Measurements from ENCODE around the gene PDS5B.

The PDS5B gene

DNA sequence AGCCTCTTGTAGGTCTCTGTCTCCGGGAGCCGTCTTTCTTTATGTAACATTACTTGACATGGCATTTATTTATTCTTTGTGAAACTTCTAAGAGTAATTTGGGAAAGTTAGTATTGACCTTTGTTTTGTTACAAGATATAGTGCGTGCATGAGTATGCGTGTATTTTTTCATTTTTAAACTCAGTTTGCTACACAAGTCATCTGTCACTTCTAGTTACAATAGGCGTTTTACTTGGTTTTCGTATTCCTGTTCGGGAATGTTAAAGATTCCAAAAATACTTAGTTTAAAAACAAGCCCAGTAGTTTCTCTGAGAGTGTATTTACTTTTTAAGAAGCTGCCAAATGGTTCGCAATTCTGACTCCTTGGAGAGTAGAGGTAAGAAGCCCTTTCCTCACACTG is 3.2 kb downstream of the PDS5B start:
- no peak for DNase-seq

DNA sequence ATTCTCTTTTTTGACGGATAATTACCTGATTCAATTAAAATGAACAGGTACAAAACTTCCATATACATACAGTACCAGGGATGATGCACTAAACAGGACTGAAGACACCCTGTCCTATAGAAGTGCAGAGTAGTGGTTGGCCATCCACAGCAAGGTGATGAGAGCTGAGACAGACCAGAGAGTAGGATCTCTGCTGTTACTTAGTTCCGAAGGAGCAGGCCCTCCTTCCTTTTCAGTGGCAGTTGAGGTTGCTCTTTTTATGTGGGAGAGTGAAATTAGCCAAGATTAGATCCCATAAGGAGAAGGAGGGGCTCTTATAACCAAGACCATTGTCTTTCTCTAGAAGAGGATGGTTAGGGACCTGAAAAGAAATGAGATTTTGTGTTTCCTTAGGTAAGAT is 4.0 kb downstream of the PDS5B start:
- DNase-seq, result no peak

DNA sequence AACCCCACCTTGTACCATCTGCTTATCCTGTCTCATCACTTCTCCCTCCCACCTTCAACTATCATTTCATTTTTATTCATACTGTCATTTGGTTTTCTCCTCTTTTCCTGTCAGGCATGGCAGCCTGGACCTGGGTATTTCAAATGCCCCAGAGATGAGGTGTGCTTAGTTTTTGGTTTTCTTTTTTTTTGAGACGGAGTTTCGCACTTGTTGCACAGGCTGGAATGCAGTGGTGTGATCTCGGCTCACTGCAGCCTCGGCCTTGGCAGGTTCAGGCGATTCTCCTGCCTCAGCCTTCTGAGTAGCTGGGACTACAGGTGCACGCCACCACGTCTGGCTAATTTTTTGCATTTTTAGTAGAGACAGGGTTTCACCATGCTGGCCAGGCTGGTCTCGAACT is 5.8 kb downstream of the PDS5B start:
- DNase-seq, result no peak

DNA sequence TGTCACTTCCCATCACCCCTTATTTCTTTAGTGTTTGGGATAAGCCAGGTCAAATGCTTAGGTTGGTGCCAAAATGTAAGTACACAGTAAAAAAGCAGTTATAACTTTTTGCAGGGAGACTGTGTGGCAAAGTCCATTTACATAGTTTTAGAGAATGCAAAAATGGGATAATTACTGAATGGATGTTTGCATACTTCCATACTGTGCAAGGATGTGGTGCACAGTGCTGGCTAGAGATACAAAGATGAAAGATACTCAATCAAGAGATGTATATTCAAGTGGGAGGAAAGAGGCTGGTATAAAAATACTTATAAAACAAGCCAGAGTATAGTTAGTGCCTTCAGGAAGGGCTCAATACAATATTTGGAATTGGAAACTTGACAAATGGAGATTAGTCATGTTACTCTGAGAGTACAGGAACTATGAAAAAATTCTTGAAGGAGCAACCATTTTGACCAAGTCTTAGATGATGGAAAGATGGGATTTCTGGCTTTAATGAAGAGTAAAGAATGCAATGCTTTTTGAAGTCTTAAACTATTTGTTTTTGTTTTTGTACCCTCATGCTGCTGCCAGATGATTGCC is 8.0 kb downstream of the PDS5B start:
- DNase-seq, result no peak

DNA sequence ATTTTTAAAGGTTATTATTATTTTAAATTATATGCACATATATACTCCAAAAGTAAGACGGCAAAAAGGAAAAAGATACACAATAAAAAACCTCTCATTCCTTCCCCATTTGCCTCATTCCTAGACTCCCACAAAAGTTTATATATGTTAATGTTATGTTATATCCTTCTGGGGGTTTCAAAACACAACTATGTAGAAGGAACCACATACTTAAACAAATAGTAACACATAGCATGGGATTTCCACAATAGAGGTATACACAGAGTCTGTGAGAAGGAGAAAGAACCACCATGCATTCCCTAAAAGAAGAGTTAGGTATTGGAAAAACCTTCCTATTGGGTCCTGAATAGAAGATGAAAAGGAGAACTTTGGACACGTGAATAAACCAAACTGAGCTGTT is 9.1 kb downstream of the PDS5B start:
- no peak for DNase-seq

DNA sequence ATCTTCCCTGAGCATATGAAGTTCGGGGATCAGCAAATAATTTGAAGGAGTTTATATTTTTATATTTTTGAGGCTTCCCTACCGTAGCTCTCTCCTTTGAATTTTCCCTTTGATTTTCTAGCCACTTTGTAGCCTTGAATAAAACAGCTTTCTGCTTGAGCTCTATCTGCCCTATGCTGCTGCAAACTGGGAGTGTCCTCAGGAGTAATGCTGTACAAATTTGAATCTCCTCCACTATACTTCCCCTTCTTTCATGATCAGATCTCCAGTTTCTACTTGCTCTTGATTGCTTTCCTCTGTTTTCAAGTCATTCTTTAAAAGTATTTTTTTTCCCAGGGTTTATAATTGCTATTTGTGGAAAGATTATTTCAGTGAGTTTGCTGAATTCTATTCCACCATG is 14.6 kb downstream of the PDS5B start:
- DNase-seq, result no peak

DNA sequence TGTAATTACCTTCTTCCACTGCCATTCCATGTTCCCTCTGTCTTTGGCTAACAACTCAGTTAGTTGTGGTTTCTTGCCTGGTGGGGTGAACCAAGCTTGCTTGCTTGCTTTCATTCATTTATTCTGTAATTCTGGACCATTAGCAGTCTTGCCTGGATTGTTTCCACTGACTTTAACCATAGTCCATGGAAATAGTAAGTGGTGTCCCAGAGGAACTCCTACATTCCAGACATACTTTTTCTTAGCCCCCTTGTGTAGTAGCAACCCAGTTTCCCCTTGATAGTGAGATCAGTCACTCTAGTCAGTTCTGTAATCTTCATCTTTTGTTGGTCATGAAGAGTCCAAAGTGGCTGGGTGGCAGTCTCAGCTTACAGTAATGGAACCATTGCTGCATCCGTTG is 23.2 kb downstream of the PDS5B start:
- no peak for DNase-seq

DNA sequence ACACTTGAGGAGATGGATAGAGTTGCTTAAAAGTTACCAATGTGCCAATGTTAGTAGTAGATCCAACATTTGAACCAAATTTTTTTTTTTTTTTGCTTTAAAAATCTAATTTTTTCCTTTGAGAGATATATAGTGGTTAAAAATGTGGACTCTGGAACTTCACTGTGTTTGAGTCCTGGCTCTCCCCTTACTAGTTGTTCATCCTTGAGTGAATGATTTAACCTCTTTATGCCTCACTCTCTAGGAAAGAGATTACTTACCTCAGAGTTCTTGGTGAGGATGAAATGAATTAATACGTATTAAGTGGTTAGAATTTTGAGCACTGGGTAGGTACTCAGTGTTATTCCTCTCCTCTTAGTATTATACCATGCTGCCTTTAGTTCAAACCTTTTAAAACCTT is 24.3 kb downstream of the PDS5B start:
- DNase-seq, result no peak

DNA sequence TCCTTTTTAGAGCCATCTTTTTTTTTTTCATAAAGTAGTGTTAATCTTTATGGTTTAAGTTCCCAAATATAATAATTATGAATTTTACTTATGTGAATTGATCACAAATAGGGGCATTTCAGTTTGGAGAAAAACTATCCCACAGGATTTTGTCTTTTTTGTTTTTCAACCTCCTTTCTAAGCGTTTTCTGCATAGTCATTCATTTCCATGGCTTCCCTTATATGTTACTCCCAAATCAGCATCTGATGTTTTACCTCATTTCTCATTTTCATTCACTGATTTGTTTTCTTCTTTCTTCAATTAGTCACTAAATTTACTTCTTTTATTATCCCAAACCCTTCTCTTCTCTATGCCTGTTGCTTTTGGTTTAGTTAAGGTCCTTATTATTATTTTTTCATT is 24.7 kb downstream of the PDS5B start:
- no peak for DNase-seq

DNA sequence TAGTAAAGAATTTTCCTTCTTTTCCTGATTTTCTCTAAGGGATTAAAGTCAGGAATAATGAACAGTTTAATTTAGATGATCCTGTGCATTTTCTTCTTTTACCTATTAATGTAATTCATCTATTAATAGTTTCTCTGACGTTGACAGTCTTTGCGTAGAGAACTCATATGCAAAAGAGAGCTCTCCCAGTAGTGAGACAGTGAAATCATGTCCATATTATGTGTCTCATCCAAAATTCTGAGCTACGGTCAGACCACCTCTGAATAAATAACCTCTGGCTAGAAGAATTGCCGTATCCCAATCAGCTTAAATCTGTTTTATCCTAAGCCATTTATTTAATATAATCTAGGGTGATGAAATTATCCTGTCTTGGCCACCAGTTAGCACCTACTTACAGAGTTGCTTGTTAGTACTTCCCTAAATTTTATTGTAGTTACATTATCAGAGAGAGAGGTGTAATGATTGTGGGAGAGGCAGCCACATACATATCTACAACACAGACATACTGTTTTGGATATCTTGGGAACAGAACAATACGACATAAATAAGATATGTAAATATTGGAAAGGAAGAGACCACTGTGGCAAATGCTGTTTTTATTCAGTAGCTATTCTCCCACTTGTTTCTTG is 30.7 kb downstream of the PDS5B start:
- no peak for DNase-seq

DNA sequence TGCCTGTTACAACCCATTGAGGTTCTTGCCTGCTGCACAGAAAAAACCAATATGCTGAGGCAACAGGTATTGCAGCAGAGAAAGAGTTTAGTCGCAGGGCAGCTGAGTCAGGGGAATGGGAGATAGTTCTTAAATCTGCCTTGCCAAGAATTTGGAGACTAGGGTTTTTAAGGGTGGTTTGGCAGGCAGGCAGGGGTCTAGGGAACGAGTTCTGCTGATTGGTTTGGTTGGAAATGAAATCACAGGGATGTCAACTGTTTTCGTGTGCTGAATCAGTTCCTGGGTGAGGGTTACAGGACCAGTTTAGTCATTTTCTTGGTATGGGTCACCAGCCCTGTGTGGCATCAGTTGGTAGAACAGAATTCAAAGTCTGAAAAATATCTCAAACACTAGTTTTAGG is 36.6 kb downstream of the PDS5B start:
- DNase-seq, result peak; percentile 44

DNA sequence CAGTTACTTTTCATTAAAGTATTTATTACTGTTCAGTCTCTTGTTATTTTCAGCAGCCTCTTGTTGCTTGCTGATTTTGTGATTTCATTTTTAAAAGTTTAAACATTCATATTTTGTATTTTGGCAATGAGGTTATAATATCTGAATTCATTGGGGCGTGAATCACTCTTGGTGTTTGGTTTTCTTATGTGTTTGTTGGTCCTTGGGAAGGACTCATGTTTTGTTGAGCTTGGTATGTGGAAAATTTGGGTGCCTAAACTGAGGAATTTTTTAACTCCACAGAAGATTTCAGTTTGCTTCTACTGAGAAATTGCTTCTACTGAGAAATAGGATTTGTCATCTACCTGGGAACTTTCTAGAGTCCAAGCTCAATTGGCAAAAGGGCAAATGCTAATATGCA is 38.2 kb downstream of the PDS5B start:
- no peak for DNase-seq

DNA sequence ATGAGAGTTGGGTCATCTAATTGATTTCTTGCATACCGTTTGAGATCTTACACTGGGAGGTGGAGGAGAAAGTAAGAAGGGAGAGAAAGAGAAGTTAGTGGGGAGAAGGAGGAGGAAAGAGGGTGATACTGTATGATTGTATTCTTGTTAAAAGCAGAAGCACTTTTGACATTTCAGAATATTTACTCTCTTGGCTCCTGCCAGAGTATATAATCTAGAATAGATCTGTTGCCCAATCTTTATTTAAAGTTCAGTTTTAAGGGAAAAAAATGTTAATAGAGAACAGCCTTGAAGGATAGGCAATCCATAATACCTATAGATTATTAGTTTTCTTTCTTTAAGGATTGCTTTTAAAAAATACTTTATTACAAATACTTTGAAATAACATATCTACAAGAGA is 41.5 kb downstream of the PDS5B start:
- DNase-seq, result no peak

DNA sequence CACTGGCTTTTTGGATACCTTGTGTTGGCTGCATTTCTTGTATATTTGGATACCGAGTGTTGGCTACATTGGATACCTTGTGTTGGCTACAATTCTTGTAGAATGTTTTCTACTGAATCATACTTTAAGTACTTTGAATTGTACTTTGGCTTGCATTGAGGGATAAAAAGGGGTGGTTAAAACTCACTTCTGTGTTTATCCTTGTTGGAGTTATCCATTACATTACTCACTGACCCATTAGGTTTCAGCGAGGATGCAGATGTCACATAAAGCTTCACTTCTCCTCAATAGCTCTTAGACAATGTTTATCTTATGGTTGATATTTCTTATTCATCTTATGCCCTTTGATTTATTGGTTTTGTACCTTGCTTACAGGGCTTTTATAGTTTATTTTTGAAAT is 43.1 kb downstream of the PDS5B start:
- DNase-seq, result no peak

DNA sequence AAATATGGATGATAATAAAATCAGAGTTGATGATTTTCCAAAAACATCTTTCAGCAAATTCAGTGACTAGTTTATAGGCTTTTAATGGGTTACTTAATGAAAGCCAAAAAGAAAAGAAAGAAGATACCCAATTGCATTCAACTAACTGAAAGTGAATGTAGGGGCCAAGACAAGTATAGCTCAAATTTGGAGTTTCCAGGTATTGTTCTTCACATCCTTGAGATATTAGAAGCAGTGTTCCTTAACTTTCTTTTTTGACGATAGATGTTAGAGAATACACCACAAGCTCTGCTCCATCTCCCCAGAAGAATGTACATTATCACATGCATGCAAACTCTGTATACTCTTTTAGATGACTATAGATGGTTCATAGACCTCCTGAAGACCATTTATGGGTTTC is 43.6 kb downstream of the PDS5B start:
- DNase-seq, result no peak

DNA sequence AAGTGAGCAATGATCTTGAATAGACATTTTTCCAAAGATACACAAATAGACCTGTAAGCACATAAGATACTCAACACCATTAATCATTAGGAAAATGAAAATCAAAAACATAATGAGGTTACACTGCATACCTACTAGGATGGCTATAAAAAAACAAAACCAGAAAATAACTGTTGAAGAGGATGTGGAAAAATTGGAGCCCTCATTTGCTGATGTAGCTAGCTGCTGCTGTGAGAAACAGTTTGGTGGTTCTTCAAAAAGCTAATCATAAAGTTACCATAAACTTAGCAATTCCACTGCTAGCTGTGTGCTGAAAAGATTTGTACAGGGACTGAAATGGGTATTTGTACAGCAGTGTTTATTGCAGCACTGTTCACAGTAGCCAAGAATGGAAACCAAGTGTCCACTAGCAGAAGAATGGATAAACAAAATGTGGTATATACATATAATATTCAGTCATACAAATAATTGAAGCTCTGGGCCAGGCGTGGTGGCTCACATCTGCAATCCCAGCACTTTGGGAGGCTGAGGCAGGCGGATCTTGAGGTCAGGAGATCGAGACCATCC is 46.2 kb downstream of the PDS5B start:
- no peak for DNase-seq

DNA sequence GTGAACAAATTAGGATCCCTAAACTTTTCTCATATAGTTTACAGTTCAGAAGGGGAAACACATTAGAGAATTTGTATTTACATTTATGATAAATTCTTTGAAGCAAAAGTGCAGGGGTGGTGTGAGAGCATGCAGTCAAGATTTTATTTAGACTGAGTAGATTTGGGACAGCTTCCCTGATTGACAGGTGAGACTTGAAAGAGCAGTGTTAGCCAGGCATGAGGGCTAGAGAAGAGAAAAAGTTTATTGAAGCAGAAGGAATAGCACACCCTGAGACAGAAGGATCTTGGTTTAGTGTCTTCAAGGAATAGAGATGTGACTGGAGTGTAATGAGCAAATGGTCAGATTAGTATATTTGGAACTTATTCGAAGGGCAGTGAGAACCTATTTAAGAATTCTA is 50.5 kb downstream of the PDS5B start:
- DNase-seq, result no peak

DNA sequence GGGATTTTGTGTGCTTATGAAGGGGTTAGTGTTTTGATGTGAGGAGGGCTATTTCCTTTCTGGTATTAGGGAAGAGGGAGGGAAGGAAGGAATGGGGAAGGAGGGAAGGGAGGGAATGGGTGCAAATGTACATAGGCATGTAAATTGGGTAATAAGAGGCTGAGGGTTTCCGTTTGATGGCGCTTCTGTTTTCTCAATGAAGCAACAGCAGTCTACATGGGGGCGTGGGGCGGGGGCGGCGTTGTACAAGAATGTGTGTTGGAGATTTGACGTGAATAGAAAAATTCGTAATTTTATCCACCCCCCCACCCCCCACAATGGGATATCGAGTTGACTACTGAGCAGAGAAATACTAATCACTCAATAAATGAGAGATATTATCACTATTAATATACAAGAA is 52.5 kb downstream of the PDS5B start:
- no peak for DNase-seq

DNA sequence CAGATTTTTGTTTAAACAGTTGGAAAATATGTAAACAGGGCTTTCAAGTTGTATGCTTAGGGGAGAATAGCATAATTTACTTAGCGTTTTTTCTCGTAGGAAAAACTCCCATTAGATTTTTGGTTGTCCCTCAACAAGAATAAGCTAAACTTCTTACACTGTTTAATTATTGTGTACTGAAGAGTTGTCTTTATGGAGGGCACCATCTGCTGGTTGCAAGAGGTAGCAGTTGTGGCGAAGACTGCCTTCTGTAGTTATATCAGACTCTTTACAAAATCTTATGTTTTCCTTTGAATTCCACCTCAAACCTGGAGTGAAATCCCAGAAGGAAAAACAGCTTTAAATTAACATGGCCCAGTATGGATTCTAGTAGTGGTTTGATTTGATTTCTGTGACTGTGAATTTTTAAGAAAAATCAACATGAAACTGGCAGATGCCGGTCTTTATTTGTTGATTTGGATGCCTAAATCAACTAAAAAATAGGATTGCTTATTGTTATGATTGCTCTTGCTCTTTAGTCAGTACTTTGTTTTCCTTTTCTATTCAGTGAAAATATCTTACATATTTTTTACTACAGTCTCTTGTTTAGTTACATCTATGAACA is 53.4 kb downstream of the PDS5B start:
- peak; percentile 58 for DNase-seq

DNA sequence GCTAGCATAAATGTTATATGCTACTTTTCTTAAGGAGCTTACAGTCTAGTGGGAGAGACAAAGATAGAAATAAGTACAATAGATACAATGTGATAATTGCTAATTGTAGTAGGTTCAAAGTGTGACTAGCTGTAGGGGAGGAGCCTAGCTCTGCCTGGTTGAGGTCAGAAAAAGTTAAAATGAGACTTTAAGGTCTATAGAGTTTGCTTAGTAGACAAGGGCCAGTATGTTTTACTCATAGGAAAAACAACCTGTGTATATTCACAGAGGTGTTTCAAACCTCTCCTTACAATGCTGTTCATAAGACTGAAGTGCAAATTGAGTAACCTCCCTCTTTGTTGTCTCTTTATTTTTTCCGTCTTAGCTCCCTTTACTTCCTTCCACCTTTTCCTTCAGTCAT is 56.1 kb downstream of the PDS5B start:
- peak; percentile 20 for DNase-seq

DNA sequence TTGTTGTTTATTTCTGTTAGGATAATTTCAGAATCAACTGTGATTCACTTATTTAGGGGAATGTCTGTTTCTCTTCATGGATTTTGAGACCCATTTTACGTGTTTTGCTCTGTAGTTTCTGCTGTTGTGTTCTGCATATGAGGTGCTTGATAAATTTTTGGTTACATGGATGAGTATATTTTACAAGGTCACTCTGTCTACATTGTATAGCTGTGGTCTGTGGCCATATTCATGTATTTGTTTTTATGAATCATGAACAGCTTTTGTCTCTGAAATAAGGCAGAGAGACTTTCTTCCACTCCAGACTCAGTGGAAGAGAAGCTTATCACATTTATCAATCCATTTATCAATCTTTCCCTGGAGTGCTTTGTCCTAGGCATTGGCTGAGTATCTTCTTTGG is 56.6 kb downstream of the PDS5B start:
- DNase-seq, result peak; percentile 23

DNA sequence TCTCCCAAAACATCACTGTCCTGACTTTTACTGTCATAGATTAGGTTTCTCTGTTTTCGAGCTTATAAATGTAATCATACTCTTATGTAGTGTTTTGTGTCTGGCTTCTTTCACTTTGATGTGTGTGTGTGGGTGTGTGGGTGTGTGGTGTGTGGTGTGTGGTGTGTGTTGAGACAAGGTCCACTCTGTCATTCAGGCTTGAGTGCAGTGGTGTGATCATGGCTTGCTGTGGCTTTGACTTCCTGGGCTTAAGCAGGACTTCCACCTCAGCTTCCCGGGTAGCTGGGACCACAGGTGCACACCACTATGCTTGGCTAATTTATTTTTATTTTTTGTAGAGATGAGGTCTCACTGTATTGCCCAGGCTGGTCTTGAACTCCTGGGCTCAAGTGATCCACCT is 59.6 kb downstream of the PDS5B start:
- peak; percentile 65 for DNase-seq

DNA sequence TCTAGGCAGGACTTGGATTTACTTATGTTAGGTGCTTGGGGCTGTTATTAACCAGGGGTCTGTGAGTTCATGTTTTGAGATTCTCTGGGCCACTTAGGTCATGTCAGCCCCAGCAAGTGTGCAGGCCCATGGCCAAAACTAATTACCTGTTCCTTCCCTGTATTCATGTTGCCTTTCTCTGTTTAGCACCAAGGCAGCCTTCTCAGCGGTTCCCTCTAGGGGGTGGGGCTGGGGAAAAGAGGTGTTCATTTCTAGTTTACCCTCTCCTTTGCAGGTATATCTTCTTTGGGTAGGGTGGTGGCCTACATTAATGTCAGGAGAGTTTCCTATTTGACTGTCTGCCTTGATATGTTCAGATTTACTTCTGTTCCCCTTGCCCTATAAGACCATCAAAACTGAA is 61.7 kb downstream of the PDS5B start:
- DNase-seq, result no peak

DNA sequence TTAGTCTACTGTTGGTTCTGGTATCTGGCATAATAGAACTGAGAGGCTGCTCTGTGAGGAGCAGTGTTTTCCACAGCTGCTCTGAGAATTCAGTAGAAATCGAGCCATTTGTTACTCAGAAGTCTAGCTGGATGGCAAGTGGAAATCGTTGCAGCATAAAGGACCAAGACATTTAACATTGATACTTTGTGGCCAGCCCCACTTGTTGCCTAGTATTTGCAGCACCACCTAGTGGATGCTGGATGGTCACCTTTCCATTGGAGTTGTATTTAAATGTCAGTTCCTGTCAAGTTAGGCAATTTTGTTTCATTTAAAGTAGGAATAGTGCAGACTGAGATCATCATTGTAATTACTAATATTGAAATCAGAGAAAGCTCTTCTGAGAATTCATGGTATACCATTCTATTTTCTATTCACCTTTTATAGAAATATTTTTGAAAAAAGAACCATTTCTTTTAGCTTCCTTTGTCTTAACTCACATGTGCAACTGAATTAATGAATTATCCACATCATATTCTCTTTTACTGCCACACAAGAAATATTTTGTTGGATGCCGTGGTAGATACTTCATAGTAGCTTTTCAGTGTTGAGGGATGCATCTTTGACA is 64.6 kb downstream of the PDS5B start:
- peak; percentile 80 for DNase-seq

Measured in activated CD4-positive, alpha-beta T cell treated with anti-CD3 and anti-CD28 coated beads, Interleukin-2, amount 50 U/mL, for 16 hours (primary cell).